GM21447 (cell line): ENCODE results near the gene EPB41L4A.

Experiments
- ATAC-seq: cut with Tn5 transposase; IDR thresholded peaks from one replicate; pipeline ENCODE4 v1.9.1; 2021; ENCODE audit not compliant: unreplicated experiment

Gene EPB41L4A

GRCh38 chr5:112356178-112356956, 62.7 kb downstream of the EPB41L4A start:
- no peak for ATAC-seq

- no peak for ATAC-seq
These were observed 63.9 kb downstream of the EPB41L4A start for GRCh38 chr5:112355058-112355685.

GRCh38 chr5:112353678-112354077, 65.4 kb downstream of the EPB41L4A start:
- ATAC-seq: no peak

- no peak for ATAC-seq
These were observed 67.9 kb downstream of the EPB41L4A start for GRCh38 chr5:112351225-112351624.

GRCh38 chr5:112350626-112351025, 68.5 kb downstream of the EPB41L4A start:
- no peak for ATAC-seq

GRCh38 chr5:112349371-112349770, 69.7 kb downstream of the EPB41L4A start:
- no peak for ATAC-seq

- no peak for ATAC-seq
These were observed 70.2 kb downstream of the EPB41L4A start for GRCh38 chr5:112348915-112349314.

GRCh38 chr5:112348387-112348786, 70.7 kb downstream of the EPB41L4A start:
- ATAC-seq: no peak

- peak; percentile 55 for ATAC-seq
These were observed 72.5 kb downstream of the EPB41L4A start for GRCh38 chr5:112346411-112347044.

- no peak for ATAC-seq
These were observed 74.5 kb downstream of the EPB41L4A start for GRCh38 chr5:112344540-112344939.

- no peak for ATAC-seq
These were observed 76.7 kb downstream of the EPB41L4A start for GRCh38 chr5:112342389-112342788.

- no peak for ATAC-seq
These were observed 79.3 kb downstream of the EPB41L4A start for GRCh38 chr5:112339761-112340160.

GRCh38 chr5:112338681-112339337, 80.3 kb downstream of the EPB41L4A start:
- no peak for ATAC-seq

- ATAC-seq: no peak
These were observed 85.7 kb downstream of the EPB41L4A start for GRCh38 chr5:112333331-112333781.

GRCh38 chr5:112331892-112332291, 87.2 kb downstream of the EPB41L4A start:
- no peak for ATAC-seq

- ATAC-seq: peak; percentile 91
These were observed 89.5 kb downstream of the EPB41L4A start for GRCh38 chr5:112329419-112330090.

- no peak for ATAC-seq
These were observed 95.9 kb downstream of the EPB41L4A start for GRCh38 chr5:112323166-112323565.

- ATAC-seq: no peak
These were observed 98.7 kb downstream of the EPB41L4A start for GRCh38 chr5:112320408-112320807.

GRCh38 chr5:112318346-112318745, 100.7 kb downstream of the EPB41L4A start:
- no peak for ATAC-seq

- ATAC-seq: no peak
These were observed 101.2 kb downstream of the EPB41L4A start for GRCh38 chr5:112317866-112318265.

GRCh38 chr5:112316731-112317130, 102.3 kb downstream of the EPB41L4A start:
- no peak for ATAC-seq
